KBM-7 (cell line): ENCODE data around the gene ABI1.
"Not testable (repeated sequence)": the region's sequence is repeated elsewhere in the genome, so short reads cannot be mapped to it uniquely, and the experiment has no call there.

ENCODE experiments used
- DNase-seq: peaks from one replicate; pipeline ENCODE4 v3.0.0-alpha.2; 2015
- in situ Hi-C: fragments of 300-500 bp; cut with MboI; formaldehyde crosslinking; loops from 2 replicates; pipeline ENCODE4 v1.14.3; 2020; ENCODE audit warnings: low sequenced_read_pairs, low pct_unique_long_range_greater_than_20kb, mixed read lengths

The ABI1 gene

DNA sequence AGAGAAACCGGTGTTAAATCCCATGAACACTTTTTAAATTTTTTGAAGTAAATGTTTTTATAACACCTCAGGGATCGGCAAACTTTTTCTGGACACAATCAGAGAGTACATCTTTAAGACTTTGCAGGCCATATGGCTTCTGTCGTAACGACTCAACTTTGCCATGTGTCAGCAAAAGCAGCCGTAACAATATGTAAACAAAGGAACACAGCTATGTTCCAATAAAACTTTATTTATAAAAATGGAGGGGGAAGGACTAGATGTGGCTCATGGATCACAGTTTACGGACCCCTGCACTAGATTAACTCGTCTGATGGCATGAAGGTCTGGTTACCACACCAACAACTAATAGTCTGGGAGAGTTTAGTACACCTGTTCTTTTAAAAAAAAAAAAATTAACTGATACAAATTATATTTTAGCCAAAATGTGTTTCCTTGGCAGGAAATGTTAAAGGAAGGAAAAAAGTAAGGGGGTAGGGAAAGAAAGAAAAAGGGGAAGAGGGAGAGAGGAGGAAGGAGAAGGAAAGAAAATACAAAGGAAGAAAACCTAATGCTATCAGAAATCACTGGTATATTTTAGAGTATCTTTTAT, 50.2 kb downstream of the ABI1 start:
- in situ Hi-C loops, result no loop called here
- no peak for DNase-seq

DNA sequence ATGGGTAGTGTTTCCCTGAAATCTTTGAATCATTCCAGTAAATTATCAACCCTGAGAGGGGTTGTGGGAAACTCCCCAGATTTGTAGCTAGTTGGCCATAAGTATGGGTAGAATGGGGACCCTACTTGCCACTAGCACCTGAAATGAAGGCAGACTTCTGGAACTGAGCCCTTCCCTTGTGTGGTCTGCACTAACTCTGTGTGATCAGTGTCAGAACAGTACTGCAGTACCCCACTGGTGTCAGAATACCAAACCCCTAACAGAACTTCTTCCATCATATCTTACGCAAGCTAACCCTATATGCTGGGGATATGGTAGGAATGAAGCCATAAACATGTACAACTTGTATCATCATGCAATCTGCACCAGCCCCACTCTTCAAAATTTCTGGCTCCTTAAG, 50.8 kb downstream of the ABI1 start:
- no peak for DNase-seq
- in situ Hi-C loops, result no loop called here

DNA sequence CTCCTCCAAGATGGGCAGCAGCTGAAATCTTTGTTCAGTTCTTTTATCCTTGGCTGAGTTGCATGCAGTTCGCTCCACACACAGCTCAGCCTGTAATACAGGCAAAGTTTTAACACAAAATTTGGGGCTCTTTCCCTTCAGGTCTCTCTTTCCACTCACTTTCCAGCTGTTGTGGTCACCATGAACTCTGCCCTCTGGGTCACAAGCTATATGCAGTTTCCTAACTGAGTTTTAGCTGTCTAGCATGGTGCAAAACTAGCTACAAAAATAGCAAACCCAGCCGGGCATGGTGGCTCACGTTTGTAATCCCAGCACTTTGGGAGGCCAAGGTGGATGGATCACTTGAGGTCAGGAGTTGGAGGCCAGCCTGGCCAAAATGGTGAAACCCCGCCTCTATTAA, 53.2 kb downstream of the ABI1 start:
- in situ Hi-C loops, result no loop called here

DNA sequence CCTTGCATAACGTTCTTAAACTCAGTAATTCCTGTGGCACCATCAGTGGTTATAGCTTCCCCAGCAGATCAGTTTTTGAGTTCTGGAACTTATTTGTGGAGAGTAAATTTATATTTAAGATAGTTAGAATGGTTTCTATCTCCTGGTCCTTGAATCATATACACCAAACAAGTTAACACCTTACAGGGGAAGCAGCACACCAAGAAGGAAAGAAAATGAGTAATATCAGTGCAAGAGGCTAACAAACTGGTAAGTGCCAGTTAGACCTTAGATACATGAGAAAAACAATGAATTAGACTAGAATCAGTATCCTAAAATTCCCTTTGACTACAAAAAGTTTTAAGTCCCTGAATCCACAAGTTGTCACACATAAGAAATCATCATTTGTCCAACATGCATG, 54.2 kb downstream of the ABI1 start:
- in situ Hi-C loops, result no loop called here

More for the DNA sequence above, 53.2 kb downstream of the ABI1 start:
- no peak for DNase-seq

DNA sequence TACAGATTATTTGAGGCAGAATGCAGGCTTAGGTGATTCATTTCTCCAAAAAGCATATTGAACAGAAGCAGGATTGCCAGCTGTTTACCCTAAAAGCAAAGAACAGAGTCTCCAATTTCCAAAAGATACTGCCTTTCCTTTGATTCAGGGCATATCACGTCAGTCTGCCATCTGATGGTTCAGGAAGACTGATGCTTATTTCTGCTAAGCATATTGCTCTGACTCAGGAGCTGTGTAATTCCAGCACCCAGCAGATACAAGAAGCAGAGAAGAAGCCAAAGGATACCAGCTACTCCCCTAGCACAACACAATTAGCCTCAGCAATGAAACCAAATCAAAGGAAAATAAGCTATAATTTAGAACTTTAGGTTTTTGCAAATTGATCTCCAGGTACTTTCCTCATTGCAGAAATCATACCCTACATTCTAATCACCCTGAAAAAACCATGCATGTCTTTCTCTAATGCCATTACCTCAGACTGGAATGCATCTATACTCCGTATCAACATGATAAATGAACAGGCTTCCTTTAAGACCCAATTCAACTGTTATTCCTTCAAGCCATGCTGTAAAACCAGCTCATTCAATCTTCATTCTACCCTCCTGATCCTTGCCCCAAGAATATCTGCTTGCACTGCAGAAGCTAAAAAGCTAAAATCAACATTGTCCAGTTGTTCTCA, 55.1 kb downstream of the ABI1 start:
- DNase-seq, result no peak

More for the DNA sequence above, 54.2 kb downstream of the ABI1 start:
- no peak for DNase-seq

DNA sequence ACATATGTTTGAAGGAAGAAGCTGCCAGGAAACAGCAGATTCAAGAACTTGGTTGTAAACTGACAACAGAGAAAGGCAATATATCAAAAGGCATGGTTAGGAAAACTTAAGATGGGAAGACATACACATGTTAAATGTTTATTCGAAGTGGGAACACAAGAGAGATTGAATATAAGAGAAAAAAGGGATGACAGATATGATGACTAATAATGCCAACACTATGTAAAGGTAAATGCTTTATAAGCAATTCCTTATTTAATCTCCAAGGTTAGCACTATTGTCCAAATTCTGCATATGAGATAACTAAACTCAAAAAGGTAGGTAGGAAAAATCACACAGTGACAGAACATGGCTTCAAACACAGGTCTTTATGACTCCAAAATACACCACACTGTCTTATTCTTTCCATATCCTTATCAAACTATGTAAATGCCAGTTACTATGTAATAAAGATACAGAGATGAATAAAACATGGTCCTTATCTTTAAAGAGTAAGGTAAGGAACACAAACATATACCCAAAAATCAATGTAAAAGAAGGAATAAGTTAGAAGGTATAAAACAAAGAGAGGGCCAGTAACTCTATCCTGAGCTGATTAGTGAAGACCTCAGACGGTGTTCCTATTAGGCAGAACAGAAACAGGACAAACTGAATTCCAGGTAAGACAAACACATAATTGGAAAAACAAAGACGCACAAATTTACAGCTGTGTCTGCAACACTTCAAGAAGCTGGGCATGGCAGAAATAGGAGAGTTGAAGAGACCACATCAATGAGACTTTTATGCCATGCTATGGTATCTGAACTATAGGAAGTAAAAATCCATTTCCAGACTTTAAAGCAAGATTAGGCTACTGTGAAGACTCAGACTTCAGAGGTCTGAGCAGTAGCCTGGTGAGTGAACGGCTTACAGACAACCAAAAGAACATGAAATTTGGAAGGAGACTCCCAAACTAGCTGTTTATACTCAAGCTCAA, 56.1 kb downstream of the ABI1 start:
- no peak for DNase-seq
- in situ Hi-C loops, result no loop called here

More for the DNA sequence above, 55.1 kb downstream of the ABI1 start:
- in situ Hi-C loops, result no loop called here

DNA sequence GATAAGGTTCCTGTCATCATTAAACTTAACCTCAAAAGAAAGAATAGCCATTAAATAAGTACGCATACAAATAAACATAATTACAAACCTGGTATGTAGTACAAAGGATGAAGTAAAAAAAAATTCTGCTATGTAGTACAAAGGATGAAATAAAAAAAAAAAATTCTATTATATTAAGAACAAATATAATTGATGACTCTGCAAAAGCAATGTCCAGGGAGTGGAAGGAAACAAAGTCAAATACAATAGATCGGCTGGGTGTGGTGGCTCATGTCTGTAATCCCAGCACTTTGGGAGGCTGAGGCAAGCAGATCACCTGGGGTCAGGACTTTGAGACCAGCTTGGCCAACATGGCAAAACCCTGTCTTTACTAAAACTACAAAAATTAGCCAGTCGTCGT, 56.9 kb downstream of the ABI1 start:
- in situ Hi-C loops, result no loop called here
- no peak for DNase-seq

DNA sequence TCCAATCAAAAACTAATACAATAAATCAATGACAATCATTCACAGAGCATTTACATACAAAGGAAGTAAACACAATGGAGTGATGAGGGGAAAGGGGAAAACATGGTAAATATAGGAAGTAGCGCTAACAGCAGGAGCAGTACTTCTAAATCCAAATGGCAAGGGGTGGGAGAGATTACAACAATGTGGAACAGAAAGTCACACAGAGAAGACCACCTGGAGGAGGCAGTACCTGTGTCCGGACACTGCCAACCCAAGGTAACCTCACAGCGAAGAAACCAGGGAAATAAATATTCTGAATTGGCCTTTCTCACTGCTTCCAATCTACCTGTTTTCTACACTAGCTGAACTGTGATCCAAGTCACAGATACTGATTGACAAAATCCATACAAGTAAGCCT, 58.2 kb downstream of the ABI1 start:
- DNase-seq, result no peak
- in situ Hi-C loops, result no loop called here

DNA sequence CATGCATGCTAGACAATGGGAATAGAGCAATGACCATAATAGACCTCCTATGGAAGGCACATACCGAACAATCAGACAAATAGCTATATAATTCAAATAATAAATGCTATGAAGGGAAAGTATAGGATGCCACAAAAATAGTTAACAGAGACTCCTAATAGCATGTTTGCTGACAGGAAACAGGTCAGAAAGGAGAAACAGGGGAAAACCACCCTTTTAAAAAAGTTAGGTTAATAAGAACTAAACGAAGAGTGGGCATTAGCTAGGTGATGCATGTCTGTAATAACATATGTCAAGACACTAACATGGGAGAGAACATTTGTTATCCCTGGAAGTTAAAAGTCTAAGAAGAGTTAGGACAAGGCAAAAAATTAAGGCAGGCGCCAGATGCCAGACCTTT, 58.9 kb downstream of the ABI1 start:
- no peak for DNase-seq
- in situ Hi-C loops, result no loop called here

DNA sequence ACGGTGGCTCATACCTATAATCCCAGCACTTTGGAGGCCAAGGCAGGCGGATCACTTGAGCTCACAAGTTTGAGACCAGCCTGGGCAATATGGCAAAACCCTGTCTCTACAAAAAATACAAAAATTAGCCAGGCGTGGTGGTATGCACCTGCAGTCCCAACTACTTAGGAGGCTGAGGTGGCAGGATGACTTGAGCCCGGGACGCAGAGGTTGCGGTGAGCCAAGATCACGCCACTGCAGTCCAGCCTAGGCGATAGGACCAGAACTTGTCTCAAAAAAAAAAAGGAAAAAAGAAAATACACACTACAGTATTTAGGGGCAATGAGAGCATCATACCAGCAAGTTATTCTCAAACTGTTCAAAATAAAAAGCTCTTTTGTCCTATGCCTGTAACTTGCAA, 59.5 kb downstream of the ABI1 start:
- DNase-seq, result no peak
- in situ Hi-C loops, result no loop called here

DNA sequence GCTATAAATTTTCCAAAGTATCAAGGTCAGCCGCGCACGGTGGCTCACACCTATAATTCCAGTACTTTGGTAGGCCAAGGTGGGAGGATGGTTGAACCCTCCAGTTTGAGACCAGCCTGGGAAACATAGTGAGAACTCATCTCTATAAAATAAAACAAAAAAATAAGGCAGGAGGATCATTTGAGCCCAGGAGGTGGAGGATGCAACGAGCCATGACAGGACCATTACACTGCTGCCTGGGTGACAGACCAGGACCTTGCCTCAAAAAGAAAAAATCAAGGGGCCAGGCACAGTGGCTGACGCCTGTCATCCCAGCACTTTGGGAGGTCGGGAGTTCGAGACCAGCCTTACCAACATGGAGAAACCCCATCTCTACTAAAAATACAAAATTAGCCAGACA, 60.3 kb downstream of the ABI1 start:
- in situ Hi-C loops, result no loop called here
- DNase-seq, result no peak

DNA sequence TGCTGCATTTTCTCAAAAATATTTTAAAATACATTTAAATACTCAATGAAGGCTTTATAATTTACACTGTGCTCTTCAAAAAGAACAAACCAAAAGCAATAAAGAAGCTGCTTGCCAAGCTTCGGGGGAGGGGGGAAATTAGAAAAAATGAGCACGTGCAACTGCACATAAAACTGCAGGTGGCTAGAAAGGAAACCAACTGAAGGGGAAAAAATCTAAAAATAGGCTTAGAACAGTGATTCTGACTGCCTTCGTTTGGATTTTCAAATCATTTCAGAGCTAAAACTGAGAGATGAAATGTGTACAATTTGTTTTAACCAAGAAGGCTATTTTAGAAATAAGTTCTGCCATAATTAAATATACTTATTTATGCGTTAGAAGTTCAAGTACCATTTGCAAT, 61.4 kb downstream of the ABI1 start:
- DNase-seq, result peak; percentile 49
- in situ Hi-C loops, result no loop called here

DNA sequence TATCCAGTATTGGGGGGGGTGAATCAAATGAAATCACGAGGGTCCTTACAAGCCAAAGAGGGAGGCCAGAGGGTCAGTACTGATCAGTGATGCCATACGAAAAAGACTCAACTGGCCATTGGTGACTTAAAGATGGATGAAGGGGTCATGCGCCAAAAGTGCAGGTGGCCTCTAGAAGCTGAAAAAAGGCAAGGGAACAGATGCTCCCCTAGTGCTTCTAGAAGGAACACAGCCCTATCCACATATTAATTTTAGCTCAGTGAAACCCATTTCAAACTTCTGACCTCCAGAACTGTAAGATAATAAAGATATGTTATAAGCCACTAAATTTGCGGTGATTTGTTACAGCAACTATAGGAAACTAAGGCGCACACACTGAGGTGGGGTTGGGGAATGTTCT, 62.5 kb downstream of the ABI1 start:
- DNase-seq, result no peak
- in situ Hi-C loops, result no loop called here

DNA sequence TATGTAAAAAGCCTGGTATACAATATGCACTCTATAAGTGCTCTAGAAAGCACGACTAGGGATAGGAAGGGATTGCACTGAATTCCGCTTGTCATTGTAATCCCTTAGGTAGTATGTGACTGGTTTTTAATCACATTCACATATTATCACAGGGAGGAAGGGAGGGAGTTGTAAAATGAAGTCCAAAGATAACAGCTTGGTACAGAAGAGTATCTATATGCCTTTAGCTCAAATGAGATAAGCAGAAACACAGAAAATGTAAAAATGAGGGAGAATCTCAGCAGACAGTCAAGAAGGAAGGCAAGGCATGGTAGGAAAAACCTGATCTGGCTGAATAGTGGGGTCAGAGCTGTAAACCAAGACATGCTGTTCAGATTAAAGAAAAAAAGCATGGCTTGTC, 63.4 kb downstream of the ABI1 start:
- DNase-seq, result no peak
- in situ Hi-C loops, result no loop called here

DNA sequence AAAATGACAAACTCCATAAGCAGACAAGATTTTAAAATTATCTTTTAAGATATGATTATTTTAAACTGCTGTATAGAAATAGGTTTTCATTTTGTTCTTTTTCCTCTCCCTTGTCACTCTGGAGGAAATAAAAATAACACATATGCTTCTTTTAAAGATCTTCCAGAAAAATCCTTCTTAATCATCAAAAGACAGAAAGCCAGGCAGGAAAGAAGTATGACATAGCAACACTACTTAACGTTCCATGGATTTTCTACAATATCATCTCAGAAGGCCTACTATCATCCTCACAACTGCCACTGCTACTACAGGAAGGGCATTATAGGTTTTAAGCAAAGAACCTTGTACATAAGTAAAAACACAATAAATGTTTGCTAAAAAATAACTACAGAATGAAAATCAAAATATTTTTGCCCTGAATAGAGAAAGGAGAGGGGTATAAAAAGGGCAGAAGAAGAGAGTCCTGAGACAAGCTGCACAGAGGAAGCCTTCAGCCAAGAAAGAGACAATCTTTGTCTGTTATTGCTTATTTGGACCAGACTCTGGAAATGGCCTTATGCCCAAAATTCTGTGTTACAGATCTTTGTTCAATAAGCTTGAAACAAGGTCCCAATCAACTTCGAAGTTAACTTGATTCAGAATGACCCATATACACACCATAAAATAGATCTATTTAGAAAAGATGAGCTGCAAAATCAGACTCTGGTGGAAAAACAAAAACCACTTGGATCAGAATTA, 67.8 kb downstream of the ABI1 start:
- in situ Hi-C loops, result no loop called here
- DNase-seq, result no peak

DNA sequence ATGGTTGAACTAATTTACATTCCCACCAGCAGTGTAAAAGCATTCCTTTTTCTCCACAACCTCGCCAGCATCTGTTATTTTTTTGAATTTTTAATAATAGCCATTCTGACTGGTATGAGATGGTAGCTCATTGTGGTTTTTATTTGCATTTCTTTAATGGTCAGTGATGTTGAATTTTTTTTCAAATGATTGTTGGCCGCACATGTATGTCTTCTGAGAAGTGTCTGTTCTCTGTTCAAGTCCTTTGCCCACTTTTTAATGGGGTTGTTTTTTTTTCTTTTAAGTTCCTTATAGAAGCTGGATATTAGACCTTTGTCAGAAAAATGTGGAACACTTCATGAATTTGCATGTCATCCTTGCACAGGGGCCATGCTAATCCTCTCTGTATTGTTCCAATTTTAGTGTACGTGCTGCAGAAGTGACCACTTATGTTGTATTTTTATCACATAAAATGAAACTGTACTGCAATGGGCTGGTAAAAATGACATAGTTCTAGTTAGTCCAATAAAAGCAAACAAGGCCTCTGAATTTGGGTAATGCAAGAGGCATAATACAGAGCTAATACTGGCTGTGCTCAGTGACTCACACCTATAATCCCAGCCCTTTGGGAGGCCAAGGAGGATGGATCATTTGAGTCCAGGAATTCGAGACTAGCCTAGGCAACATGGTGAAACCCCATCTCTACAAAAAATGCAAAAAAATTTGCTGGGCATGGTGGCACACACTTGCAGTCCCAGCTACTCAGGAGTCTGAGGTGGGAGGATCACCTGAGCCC, 70.3 kb downstream of the ABI1 start:
- no peak for DNase-seq
- in situ Hi-C loops, result no loop called here

DNA sequence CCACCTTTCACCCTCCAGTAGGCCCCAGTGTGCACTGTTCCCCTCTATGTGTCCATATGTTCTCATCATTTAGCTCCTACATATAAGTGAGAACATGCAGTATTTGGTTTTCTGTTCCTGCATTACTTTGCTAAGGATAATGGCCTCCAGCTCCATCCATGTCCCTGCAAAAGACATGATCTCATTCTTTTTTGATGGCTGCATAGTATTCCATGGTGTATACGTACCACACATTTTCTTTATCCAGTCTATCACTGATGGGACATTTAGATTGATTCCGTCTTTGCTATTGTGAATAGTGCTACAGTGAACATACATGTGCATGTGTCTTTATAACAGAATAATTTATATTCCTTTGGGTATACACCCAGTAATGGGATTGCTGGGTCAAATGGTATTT, 71.0 kb downstream of the ABI1 start:
- in situ Hi-C loops, DNase-seq: not testable (repeated sequence)

DNA sequence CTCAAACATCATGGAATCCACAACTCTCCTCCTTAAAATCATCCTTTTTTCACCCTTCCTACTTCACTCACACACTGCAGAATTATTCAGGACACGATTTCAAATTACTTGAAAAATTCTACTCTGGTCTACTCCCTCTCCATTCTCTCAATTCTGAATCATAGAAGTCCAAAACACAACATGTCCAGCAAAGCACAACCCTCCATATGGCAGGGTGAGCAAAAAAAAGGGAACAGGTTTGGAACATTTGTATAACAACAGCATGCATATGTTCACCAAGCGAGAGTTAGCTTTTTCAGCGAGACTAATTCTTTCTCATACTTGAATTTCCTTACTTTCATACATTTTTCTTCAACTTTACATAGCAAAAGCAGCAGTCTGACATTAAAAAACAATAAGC, 73.4 kb downstream of the ABI1 start:
- in situ Hi-C loops, result no loop called here
- no peak for DNase-seq

DNA sequence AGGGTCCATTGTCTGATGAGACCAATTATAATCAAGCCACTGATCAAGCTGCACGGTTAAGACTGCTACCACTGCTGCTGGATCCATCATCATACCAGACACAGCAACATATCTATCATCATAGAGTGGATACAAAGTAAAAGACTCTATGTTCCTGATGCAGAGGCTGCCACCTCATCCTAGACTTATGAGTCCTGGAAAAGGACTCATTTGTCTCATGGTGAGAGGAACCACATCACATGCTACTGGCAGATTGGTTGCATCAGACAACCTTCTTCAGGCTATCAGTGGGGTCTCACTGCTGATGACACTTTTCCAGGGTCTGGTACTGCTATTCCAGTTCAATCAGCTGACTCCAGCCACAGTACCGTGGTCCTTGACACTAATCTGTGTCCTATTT, 79.0 kb downstream of the ABI1 start:
- DNase-seq, result no peak
- in situ Hi-C loops, result no loop called here
